Activated CD8-positive, alpha-beta memory T cell treated with anti-CD3 and anti-CD28 coated beads, Interleukin-2, amount 10 ng/mL, durations not matched to agents 7 days and 5 days (primary cell): ENCODE measurements around the gene CCDC174. TPM values are rescaled to one million over a fixed set of nuclear protein-coding genes. Genes with fewer than 3 reads are reported as not detected.

Experiments used
- ATAC-seq: fragments of 150-1000 bp; cut with Tn5 transposase; one replicate; pipeline ENCODE4 v1.10.0; 2021; ENCODE audit warnings: moderate library complexity
- CTCF ChIA-PET: fragments of 350-600 bp; sonication (Branson Sonifier 250); formaldehyde crosslinking; loops from one replicate; lab custom pipeline; 2021; ENCODE audit warnings: antibody characterized with exemption; lab: Charles Lee
- DNase-seq: peaks from one replicate; pipeline ENCODE4 v3.0.0-alpha.2; 2020
- H3K27ac Mint-ChIP-seq: one replicate; pipeline ENCODE4 v1.8.0; 2021; ENCODE audit warnings: mild to moderate bottlenecking, mixed read lengths
- H3K27me3 Mint-ChIP-seq: one replicate; pipeline ENCODE4 v1.8.0; 2021; ENCODE audit warnings: mixed read lengths
- H3K36me3 Mint-ChIP-seq: one replicate; pipeline ENCODE4 v1.8.0; 2021; ENCODE audit warnings: mild to moderate bottlenecking, mixed read lengths
- H3K4me1 Mint-ChIP-seq: one replicate; pipeline ENCODE4 v1.8.0; 2021; ENCODE audit warnings: mixed read lengths
- H3K4me3 Mint-ChIP-seq: one replicate; pipeline ENCODE4 v1.8.0; 2021; ENCODE audit warnings: mild to moderate bottlenecking, moderate library complexity, mixed read lengths
- H3K9me3 Mint-ChIP-seq: one replicate; pipeline ENCODE4 v1.8.0; 2022; ENCODE audit warnings: low read depth, mixed read lengths
- total RNA-seq, 2 experiments: library from RNA; stranded (reverse); gene quantifications; one replicate each; pipeline ENCODE4 v1.2.3, GENCODE V29; 2021

The CCDC174 gene
- total RNA-seq, 2 experiments from 2014 or later = 18.7 to 21.2 TPM

DNA sequence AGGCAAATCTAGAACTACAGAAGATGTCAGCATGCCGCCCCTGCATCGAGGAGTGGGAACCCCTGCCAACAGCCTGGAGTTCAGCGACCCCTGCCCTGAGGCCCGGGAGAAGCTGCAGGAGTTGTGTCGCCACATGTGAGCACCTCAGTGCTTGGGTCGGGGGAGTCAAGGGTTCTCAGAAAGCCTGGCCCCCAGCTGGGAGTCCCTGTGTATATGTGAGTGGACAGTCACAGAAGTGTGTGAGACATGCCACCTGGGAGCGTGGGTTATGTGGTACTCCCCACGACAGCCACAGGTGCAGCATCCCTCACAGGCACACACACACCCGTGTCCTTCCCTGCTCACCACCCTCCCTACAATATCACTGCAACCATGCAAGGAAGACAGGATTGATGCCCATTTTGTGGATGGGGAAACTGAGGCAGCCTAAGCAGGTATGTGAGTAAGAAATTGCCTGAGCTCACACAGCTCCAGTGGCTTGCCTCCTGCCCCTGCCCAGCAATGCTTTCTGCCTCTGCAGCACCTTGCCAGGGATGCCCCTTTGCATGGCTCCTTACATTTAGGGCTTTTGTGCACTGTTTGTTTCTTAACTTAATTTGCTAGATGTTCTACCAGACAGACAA lies 51.7 kb downstream of the CCDC174 start:
- CTCF ChIA-PET = interaction anchor here (0.8 kb wide), 1 partner anchor 541 kb away, joined by 3 read pairs; no protein-coding TSS in a partner anchor
- no peak for ATAC-seq
- no peaks in the 10 kb centered on the region for H3K36me3 Mint-ChIP-seq

GRCh38 chr3:14703791-14704190 lies 52.2 kb downstream of the CCDC174 start:
- CTCF ChIA-PET = interaction anchor here (0.8 kb wide), 1 partner anchor 541 kb away, joined by 3 read pairs; no protein-coding TSS in a partner anchor
- H3K36me3 Mint-ChIP-seq = no peaks in the 10 kb centered on the region

More for the DNA sequence above, 51.7 kb downstream of the CCDC174 start:
- no peak for DNase-seq
- Mint-ChIP-seq H3K4me1 (no peaks in the 10 kb centered on the region), H3K9me3 (no peaks in the 10 kb centered on the region), H3K27me3 (no peaks in the 10 kb centered on the region), H3K27ac (no peak overlapping the region), H3K4me3 (no peak overlapping the region)

DNA sequence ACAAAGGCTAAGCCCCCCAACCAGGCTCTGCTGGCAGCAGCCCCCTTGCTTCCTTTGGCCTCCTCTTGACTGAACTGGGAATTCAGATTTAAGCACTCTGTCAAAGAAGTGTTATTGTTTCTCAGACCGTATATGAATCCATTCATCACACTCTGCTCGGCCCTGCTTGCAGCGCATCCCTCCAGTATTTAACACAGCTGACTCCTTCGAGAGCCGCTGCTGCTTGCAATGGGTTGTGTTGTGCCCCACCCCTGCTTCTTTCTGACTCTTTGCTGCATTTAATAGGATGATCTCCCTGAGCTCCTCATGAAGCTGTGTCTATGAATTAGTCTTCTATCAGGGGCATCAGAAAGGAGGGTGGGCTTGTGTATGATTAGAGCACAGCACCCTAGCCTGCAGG lies 54.5 kb downstream of the CCDC174 start:
- H3K4me3 Mint-ChIP-seq = no peak overlapping the region
- no peaks in the 10 kb centered on the region for H3K4me1 Mint-ChIP-seq
- H3K27me3 Mint-ChIP-seq = peaks cover 5% of the 10 kb centered on the region
- H3K27ac Mint-ChIP-seq = no peak overlapping the region
- no peaks in the 10 kb centered on the region for H3K36me3 Mint-ChIP-seq
- no peak for ATAC-seq
- no peak for DNase-seq
- CTCF ChIA-PET = interaction anchor here (0.5 to 1.0 kb wide), 2 partner anchors 215 to 771 kb away, joined by 3 to 6 read pairs; no protein-coding TSS in a partner anchor
- H3K9me3 Mint-ChIP-seq = no peaks in the 10 kb centered on the region

More at GRCh38 chr3:14703791-14704190, 52.2 kb downstream of the CCDC174 start:
- DNase-seq (no peak), ATAC-seq (no peak)
- Mint-ChIP-seq H3K27me3 (no peaks in the 10 kb centered on the region), H3K4me1 (no peaks in the 10 kb centered on the region), H3K4me3 (no peak overlapping the region), H3K27ac (no peak overlapping the region), H3K9me3 (no peaks in the 10 kb centered on the region)

- H3K4me1 Mint-ChIP-seq = no peaks in the 10 kb centered on the region
Observed at GRCh38 chr3:14716591-14716990, 65.0 kb downstream of the CCDC174 start.

DNA sequence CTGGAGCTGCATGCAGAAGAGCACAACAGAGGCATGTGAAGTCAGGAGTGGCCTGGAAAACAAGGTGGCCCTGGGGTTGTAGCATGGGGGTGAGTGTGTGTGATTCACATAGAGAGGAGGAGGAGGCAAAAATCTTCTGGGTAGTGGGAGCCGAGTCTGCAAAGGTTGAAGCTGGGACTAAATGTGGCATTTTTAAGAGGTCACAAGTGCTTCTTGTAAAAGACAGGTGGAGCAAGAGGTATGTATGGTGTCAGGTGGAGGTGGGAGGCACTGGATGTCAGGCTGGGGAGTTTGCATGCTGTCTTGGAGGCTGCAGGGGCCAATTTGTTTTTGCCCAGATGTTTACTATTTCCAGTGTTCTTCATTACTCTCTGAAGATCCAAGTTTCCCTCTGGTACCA lies 65.7 kb downstream of the CCDC174 start:
- no peak overlapping the region for H3K27ac Mint-ChIP-seq
- no peak overlapping the region for H3K4me3 Mint-ChIP-seq
- no peak for ATAC-seq
- no peaks in the 10 kb centered on the region for H3K9me3 Mint-ChIP-seq
- DNase-seq = no peak
- H3K4me1 Mint-ChIP-seq = no peaks in the 10 kb centered on the region
- H3K36me3 Mint-ChIP-seq = no peaks in the 10 kb centered on the region
- H3K27me3 Mint-ChIP-seq = peaks cover 14% of the 10 kb centered on the region
- CTCF ChIA-PET = no interaction called here

More at GRCh38 chr3:14716591-14716990, 65.0 kb downstream of the CCDC174 start:
- Mint-ChIP-seq H3K4me3 (no peak overlapping the region), H3K27ac (no peak overlapping the region), H3K9me3 (no peaks in the 10 kb centered on the region), H3K36me3 (no peaks in the 10 kb centered on the region), H3K27me3 (peaks cover 14% of the 10 kb centered on the region)
- no peak for ATAC-seq
- CTCF ChIA-PET = no interaction called here
- no peak for DNase-seq

DNA sequence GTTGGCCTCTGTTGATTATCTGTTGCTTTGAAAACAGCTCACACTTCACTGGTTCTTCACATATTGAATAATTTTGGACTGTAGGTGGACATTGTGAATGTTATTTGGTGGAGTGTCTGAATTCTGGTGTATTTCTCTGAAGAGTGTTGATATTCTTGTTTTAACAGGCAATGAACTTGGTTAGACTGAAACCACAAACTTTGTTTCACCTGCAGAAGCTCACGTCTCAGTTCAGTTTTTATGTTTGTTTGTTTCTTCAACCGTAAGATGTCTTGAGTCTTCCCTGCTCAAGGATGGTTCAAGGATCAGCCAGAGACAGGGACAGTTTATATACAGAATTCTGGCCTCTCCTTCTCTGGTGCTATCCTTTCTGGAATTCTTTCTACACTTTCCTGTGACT lies 67.0 kb downstream of the CCDC174 start:
- peaks cover 8% of the 10 kb centered on the region for H3K27me3 Mint-ChIP-seq
- CTCF ChIA-PET = interaction anchor here (1.0 kb wide), 1 partner anchor 203 kb away, joined by 6 read pairs; no protein-coding TSS in a partner anchor
- H3K4me1 Mint-ChIP-seq = no peaks in the 10 kb centered on the region
- H3K36me3 Mint-ChIP-seq = no peaks in the 10 kb centered on the region
- ATAC-seq (no peak), DNase-seq (no peak)
- no peak overlapping the region for H3K27ac Mint-ChIP-seq
- H3K9me3 Mint-ChIP-seq = no peaks in the 10 kb centered on the region
- H3K4me3 Mint-ChIP-seq = no peak overlapping the region

DNA sequence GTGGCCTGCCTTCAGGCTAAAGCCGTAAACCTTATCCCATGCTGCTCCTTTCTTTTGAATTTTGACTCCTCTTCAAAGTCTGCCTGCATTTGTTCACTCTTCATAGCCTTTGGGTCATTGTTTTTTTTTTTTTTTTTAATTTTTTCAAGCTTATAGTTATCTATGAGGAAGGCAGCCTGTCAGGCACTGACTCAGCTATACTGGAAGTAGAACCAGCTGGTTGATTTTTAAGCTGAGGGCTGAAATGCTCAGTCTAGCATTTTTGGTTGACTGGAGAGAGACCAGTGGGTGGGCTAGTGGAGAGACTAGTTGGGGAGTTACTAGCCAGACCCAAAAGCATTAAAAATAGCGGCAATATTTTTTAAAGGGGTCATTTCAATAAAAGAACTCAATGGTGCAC lies 67.4 kb downstream of the CCDC174 start:
- CTCF ChIA-PET = interaction anchor here (1.0 kb wide), 1 partner anchor 202 kb away, joined by 6 read pairs; no protein-coding TSS in a partner anchor
- no peaks in the 10 kb centered on the region for H3K36me3 Mint-ChIP-seq
- no peaks in the 10 kb centered on the region for H3K9me3 Mint-ChIP-seq
- no peaks in the 10 kb centered on the region for H3K4me1 Mint-ChIP-seq
- no peak for ATAC-seq
- no peak overlapping the region for H3K4me3 Mint-ChIP-seq
- no peak for DNase-seq
- H3K27ac Mint-ChIP-seq = no peak overlapping the region
- peaks cover 8% of the 10 kb centered on the region for H3K27me3 Mint-ChIP-seq

GRCh38 chr3:14721126-14721864 lies 69.7 kb downstream of the CCDC174 start:
- CTCF ChIA-PET = no interaction called here
- DNase-seq = no peak
- Mint-ChIP-seq H3K9me3 (no peaks in the 10 kb centered on the region), H3K27ac (no peak overlapping the region), H3K27me3 (peaks cover 6% of the 10 kb centered on the region), H3K4me3 (no peak overlapping the region), H3K36me3 (no peaks in the 10 kb centered on the region), H3K4me1 (no peaks in the 10 kb centered on the region)
- no peak for ATAC-seq

Other genes starting within 250 kb of the CCDC174 start
- 10 to 100 TPM; 55.3 to 64.6 TPM for gene SLC6A6, start 249.2 kb upstream of the CCDC174 start, total RNA-seq
- not detected for gene GRIP2, start 111.4 kb upstream of the CCDC174 start, total RNA-seq
- under 1 TPM in 1 of 2 experiments, not detected in 1; 0.16 TPM for gene C3orf20, start 23.4 kb downstream of the CCDC174 start, total RNA-seq
- not detected for gene FGD5, start 167.2 kb downstream of the CCDC174 start, total RNA-seq